OCI-LY7 (cell line): ENCODE data around the gene FZD7. TPM values are rescaled to one million over a fixed set of nuclear protein-coding genes. Genes with fewer than 3 reads are reported as not detected.

Source experiments
- BruUV-seq: library from RNA; stranded (reverse); fragments of 400-500 nt; replicated peaks from 2 replicates; lab custom pipeline; 2021; lab: Mats Ljungman, UMichigan
- CTCF ChIA-PET: fragments of 300-600 bp; sonication (Branson Sonifier 250); formaldehyde crosslinking; loops from one replicate; lab custom pipeline; 2022; ENCODE audit warnings: antibody characterized with exemption; ENCODE audit not compliant: unreplicated experiment; lab: Charles Lee
- POLR2A ChIA-PET: fragments of 300-600 bp; sonication (Branson Sonifier 250); formaldehyde crosslinking; loops from one replicate; lab custom pipeline; 2022; ENCODE audit warnings: antibody characterized with exemption; lab: Charles Lee
- DNase-seq: peaks from one replicate; pipeline ENCODE4 v3.0.0-alpha.2; 2015; ENCODE audit warnings: low spot score
- H2AFZ ChIP-seq: fragments of 200-600 bp; sonication (generic), shearing (Covaris generic); 2 replicates; pipeline ENCODE4 v1.6.1; 2014; ENCODE audit warnings: mild to moderate bottlenecking, antibody characterized with exemption, low read length, moderate library complexity
- H3K27ac ChIP-seq: fragments of 200-600 bp; sonication (generic); 2 replicates; pipeline ENCODE4 v1.5.1; 2014; ENCODE audit warnings: mixed run types, low read depth, mild to moderate bottlenecking, moderate library complexity, low read length, inconsistent platforms; ENCODE audit not compliant: poor library complexity, severe bottlenecking
- H3K36me3 ChIP-seq: fragments of 200-600 bp; sonication (generic); 2 replicates; pipeline ENCODE4 v1.6.1; 2014; ENCODE audit warnings: mild to moderate bottlenecking, antibody characterized with exemption, low read length, moderate library complexity, mixed read lengths; ENCODE audit not compliant: insufficient read depth
- H3K4me1 ChIP-seq: fragments of 200-600 bp; sonication (generic); 2 replicates; pipeline ENCODE4 v1.5.1; 2014; ENCODE audit warnings: mild to moderate bottlenecking, low read length; ENCODE audit not compliant: insufficient read depth, poor library complexity, severe bottlenecking
- H3K4me2 ChIP-seq: fragments of 200-600 bp; sonication (generic); 2 replicates; pipeline ENCODE4 v1.6.1; 2014; ENCODE audit warnings: mild to moderate bottlenecking, low read length
- H3K4me3 ChIP-seq: fragments of 200-600 bp; sonication (generic); 2 replicates; pipeline ENCODE4 v1.5.1; 2014; ENCODE audit warnings: mild to moderate bottlenecking, low read depth, low read length; ENCODE audit not compliant: poor library complexity, severe bottlenecking
- H3K79me2 ChIP-seq: fragments of 200-600 bp; sonication (generic); 2 replicates; pipeline ENCODE4 v1.6.1; 2016; ENCODE audit warnings: low read depth, mild to moderate bottlenecking, low read length, moderate library complexity, mixed read lengths; ENCODE audit not compliant: insufficient read depth
- H3K9me2 ChIP-seq: fragments of 200-600 bp; sonication (generic); 2 replicates; pipeline ENCODE4 v1.6.1; 2016; ENCODE audit warnings: mild to moderate bottlenecking, low read length, mixed read lengths; ENCODE audit not compliant: insufficient read depth
- H3K9me3 ChIP-seq: fragments of 200-600 bp; sonication (generic); 2 replicates; pipeline ENCODE4 v1.6.1; 2014; ENCODE audit warnings: mild to moderate bottlenecking, mixed run types, low read length, mixed read lengths
- H4K20me1 ChIP-seq: fragments of 200-600 bp; sonication (generic); 2 replicates; pipeline ENCODE4 v1.6.1; 2014; ENCODE audit warnings: mild to moderate bottlenecking, antibody characterized with exemption, low read length, moderate library complexity, mixed read lengths; ENCODE audit not compliant: insufficient read depth
- CTCF ChIP-seq: fragments of 200-600 bp; sonication (generic); conservative IDR thresholded peaks from 2 replicates; pipeline ENCODE4 v1.5.1; 2014; ENCODE audit warnings: mild to moderate bottlenecking, antibody characterized with exemption, low read length, moderate library complexity, mixed read lengths
- EZH2phosphoT487 ChIP-seq: fragments of 200-600 bp; sonication (generic); IDR thresholded peaks from 2 replicates; pipeline ENCODE4 v1.6.1; 2018; ENCODE audit warnings: low read depth, borderline replicate concordance, mild to moderate bottlenecking, mixed run types, antibody characterized with exemption, low read length, moderate library complexity, mixed read lengths
- intact Hi-C: fragments of 100-400 bp; cut with micrococcal nuclease; formaldehyde crosslinking; loops from one replicate; pipeline ENCODE4 v1.10.0; 2022; ENCODE audit not compliant: unreplicated experiment
- total RNA-seq, 2 experiments: library from RNA; depleted of rRNA in 1 of 2; stranded (reverse); fragments of >200 nt in 1 of 2; shearing (Covaris generic) in 1 of 2; gene quantifications; 2 replicates each; pipeline ENCODE4 v1.2.3, GENCODE V29; 2014 to 2022

The FZD7 gene
- total RNA-seq, 2 experiments from 2014 or later, result 1.2 to 1.7 TPM

GRCh38 chr2:201999279-201999678 lies 34.4 kb upstream of the FZD7 start:
- POLR2A ChIA-PET, result no interaction called here
- no TSS peak for BruUV-seq
- no peak for DNase-seq
- no peak overlapping the region for H2AFZ ChIP-seq
- intact Hi-C loops, result no loop called here
- CTCF ChIA-PET, result no interaction called here
- no peaks in the 10 kb centered on the region for H4K20me1 ChIP-seq
- no peak for TF ChIP-seq EZH2phosphoT487
- no peak for TF ChIP-seq CTCF
- H3K36me3 ChIP-seq, result no peaks in the 10 kb centered on the region
- H3K9me2 ChIP-seq, result no peaks in the 10 kb centered on the region
- no peaks in the 10 kb centered on the region for H3K9me3 ChIP-seq
- H3K4me1 ChIP-seq, result no peaks in the 10 kb centered on the region
- H3K4me2 ChIP-seq, result no peak overlapping the region
- no peaks in the 10 kb centered on the region for H3K79me2 ChIP-seq
- no peak overlapping the region for H3K27ac ChIP-seq
- H3K4me3 ChIP-seq, result no peak overlapping the region

- Histone ChIP-seq H3K9me2 (no peaks in the 10 kb centered on the region), H3K9me3 (no peaks in the 10 kb centered on the region), H3K4me3 (no peak overlapping the region), H3K27ac (no peak overlapping the region), H3K4me2 (no peak overlapping the region), H2AFZ (no peak overlapping the region), H4K20me1 (no peaks in the 10 kb centered on the region), H3K79me2 (no peaks in the 10 kb centered on the region), H3K4me1 (peaks cover 11% of the 10 kb centered on the region), H3K36me3 (no peaks in the 10 kb centered on the region)
- TF ChIP-seq EZH2phosphoT487 (no peak), CTCF (no peak)
- BruUV-seq, result no TSS peak
- intact Hi-C loops, result no loop called here
- ChIA-PET POLR2A (no interaction called here), CTCF (no interaction called here)
- no peak for DNase-seq
Observed at GRCh38 chr2:202001826-202002225, 31.8 kb upstream of the FZD7 start.

- DNase-seq, result no peak
- Histone ChIP-seq H2AFZ (no peak overlapping the region), H3K4me3 (no peak overlapping the region), H3K27ac (no peak overlapping the region), H4K20me1 (no peaks in the 10 kb centered on the region), H3K9me2 (no peaks in the 10 kb centered on the region), H3K79me2 (no peaks in the 10 kb centered on the region), H3K4me1 (peaks cover 11% of the 10 kb centered on the region), H3K9me3 (no peaks in the 10 kb centered on the region), H3K4me2 (no peak overlapping the region), H3K36me3 (no peaks in the 10 kb centered on the region)
- CTCF ChIA-PET, result no interaction called here
- no TSS peak for BruUV-seq
- POLR2A ChIA-PET, result interaction anchor here (0.6 kb wide), 1 partner anchor 39 kb away, joined by 4 read pairs; no protein-coding TSS in a partner anchor
- no peak for TF ChIP-seq CTCF
- no peak for TF ChIP-seq EZH2phosphoT487
- intact Hi-C loops, result no loop called here
Observed at GRCh38 chr2:202002381-202002780, 31.3 kb upstream of the FZD7 start.
